ENCODE measurements around the gene BRINP1. TPM values are rescaled to one million over a fixed set of nuclear protein-coding genes. Genes with fewer than 3 reads are reported as not detected.

The BRINP1 gene
- total and polyA plus RNA-seq, 2 donors (not counting 3 experiments of a cell fraction or from before 2014, with no cell fraction given): 0.04 TPM; not detected in 1

GRCh38 chr9:119302988-119303698 is 66.1 kb downstream of the BRINP1 start:
- CTCF ChIA-PET: no interaction called here
- dilution Hi-C loops (cut with MboI; ENCODE audit: extremely low pct_ligation_motif_present, low sequenced_read_pairs): no loop called here

More at GRCh38 chr9:119302988-119303698, 66.1 kb downstream of the BRINP1 start:
- H3K27ac ChIP-seq (ENCODE audit: insufficient read depth, low read depth, low read length): no peak overlapping the region
- H4K20me1 ChIP-seq (replicated peaks; ENCODE audit: control insufficient read depth, extremely low read depth, insufficient read depth, low read length): no peaks in the 10 kb centered on the region
- no peak overlapping the region for H3K4me2 ChIP-seq (ENCODE audit: insufficient read depth, low read length)
- no TSS peak for BruUV-seq (replicated peaks)
- POLR2A ChIA-PET: no interaction called here
- DNase-seq (ENCODE audit: low read depth, low spot score) (no peak), FAIRE-seq (no peak)
- H3K9ac ChIP-seq (replicated peaks; ENCODE audit: extremely low read depth, insufficient read depth, low read length): no peak overlapping the region
- H3K4me3 ChIP-seq (replicated peaks in 1 of 3; ENCODE audit: insufficient read depth in 1 of 3, low read depth in 1 of 3, low read length in 3 of 3): no peak overlapping the region
- no peaks in the 10 kb centered on the region for H3K79me2 ChIP-seq (ENCODE audit: control insufficient read depth, insufficient read depth, low read length)
- TF ChIP-seq MYC (IDR thresholded peaks at IDR 0.05; ENCODE audit: low read depth, low read length) (no peak), FOS (IDR thresholded peaks at IDR 0.05; ENCODE audit: borderline replicate concordance, insufficient read depth, low read length) (no peak), POLR2AphosphoS5 (IDR thresholded peaks at IDR 0.05; ENCODE audit: insufficient read depth, low read depth, low read length) (no peak), CTCF (IDR thresholded peaks at IDR 0.05; ENCODE audit: extremely low read depth in 1 of 2, insufficient read depth in 1 of 2, low read depth in 1 of 2, low read length in 2 of 2) (no peak), JUN (IDR thresholded peaks at IDR 0.05; ENCODE audit: borderline replicate concordance, insufficient read depth, insufficient read length, low read depth) (no peak), EZH2 (IDR thresholded peaks at IDR 0.05; ENCODE audit: borderline replicate concordance, low read depth, low read length, severe bottlenecking) (no peak), GATA2 (IDR thresholded peaks at IDR 0.05; ENCODE audit: insufficient read depth, insufficient read length, low read depth, low read length) (no peak), POLR2A (IDR thresholded peaks at IDR 0.05; ENCODE audit: low read depth, low read length) (no peak), MAX (IDR thresholded peaks at IDR 0.05; ENCODE audit: insufficient read depth, insufficient read length) (no peak)
- no peaks in the 10 kb centered on the region for H3K9me1 ChIP-seq (replicated peaks; ENCODE audit: control insufficient read depth, extremely low read depth, insufficient read depth, low read length)
- H3K9me3 ChIP-seq (replicated peaks; ENCODE audit: control insufficient read depth, insufficient read depth, low read length): no peaks in the 10 kb centered on the region
- H2AFZ ChIP-seq (ENCODE audit: low read depth, low read length): no peak overlapping the region
- no peaks in the 10 kb centered on the region for H3K27me3 ChIP-seq (ENCODE audit: control insufficient read depth in 2 of 2, insufficient read depth in 2 of 2, low read length in 2 of 2)
- intact Hi-C loops (cut with micrococcal nuclease): no loop called here
- H3K36me3 ChIP-seq (ENCODE audit: control insufficient read depth in 2 of 2, extremely low read depth in 1 of 2, insufficient read depth in 2 of 2, low read length in 2 of 2): no peaks in the 10 kb centered on the region
- no peaks in the 10 kb centered on the region for H3K4me1 ChIP-seq (ENCODE audit: control insufficient read depth, extremely low read depth, insufficient read depth, low read length)

Measured in endothelial cell of umbilical vein (primary cell).